H9 (cell line): ENCODE results near the gene ZNF385D. TPM values are rescaled to one million over a fixed set of nuclear protein-coding genes. Genes with fewer than 3 reads are reported as not detected.

ENCODE experiments used
- DNase-seq: peaks from one replicate; pipeline ENCODE4 v3.0.0-alpha.2; 2017
- H2AFZ ChIP-seq: one replicate; pipeline ENCODE4 v1.6.1; 2013; ENCODE audit warnings: mild to moderate bottlenecking, low read length, control low read depth, moderate library complexity
- H2AK5ac ChIP-seq: 2 replicates; pipeline ENCODE4 v1.6.1; 2013; ENCODE audit warnings: low read length, control low read depth, mixed read lengths; ENCODE audit not compliant: insufficient read length
- H2BK120ac ChIP-seq: one replicate; pipeline ENCODE4 v1.6.1; 2013; ENCODE audit warnings: low read depth, mild to moderate bottlenecking, low read length, control low read depth, inconsistent platforms; ENCODE audit not compliant: poor library complexity, severe bottlenecking
- H2BK12ac ChIP-seq: 2 replicates; pipeline ENCODE4 v1.6.1; 2013; ENCODE audit warnings: low read length, control low read depth, mixed read lengths, low read depth; ENCODE audit not compliant: insufficient read length
- H2BK15ac ChIP-seq: 2 replicates; pipeline ENCODE4 v1.6.1; 2013; ENCODE audit warnings: low read depth, low read length, control low read depth
- H2BK20ac ChIP-seq: one replicate; pipeline ENCODE4 v1.6.1; 2013; ENCODE audit warnings: low read depth, mild to moderate bottlenecking, low read length, control low read depth, inconsistent platforms; ENCODE audit not compliant: poor library complexity, severe bottlenecking
- H2BK5ac ChIP-seq: 2 replicates; pipeline ENCODE4 v1.6.1; 2013; ENCODE audit warnings: low read length, control low read depth, mixed read lengths; ENCODE audit not compliant: insufficient read length
- H3K14ac ChIP-seq: 2 replicates; pipeline ENCODE4 v1.6.1; 2013; ENCODE audit warnings: low read length, control low read depth; ENCODE audit not compliant: insufficient read depth
- H3K18ac ChIP-seq: 2 replicates; pipeline ENCODE4 v1.6.1; 2013; ENCODE audit warnings: low read depth, mild to moderate bottlenecking, mixed read lengths, low read length, control low read depth; ENCODE audit not compliant: insufficient read length
- H3K23ac ChIP-seq: 2 replicates; pipeline ENCODE4 v1.6.1; 2013; ENCODE audit warnings: low read length, control low read depth, mixed read lengths, low read depth; ENCODE audit not compliant: insufficient read length
- H3K23me2 ChIP-seq: 2 replicates; pipeline ENCODE4 v1.6.1; 2013; ENCODE audit warnings: low read depth, mild to moderate bottlenecking, mixed read lengths, low read length, control low read depth; ENCODE audit not compliant: insufficient read length, poor library complexity, severe bottlenecking
- H3K27ac ChIP-seq: 2 replicates; pipeline ENCODE4 v1.5.1; 2013; ENCODE audit warnings: low read length, control low read depth, mixed read lengths, low read depth; ENCODE audit not compliant: insufficient read length
- H3K27me3 ChIP-seq: 2 replicates; pipeline ENCODE4 v1.6.1; 2013; ENCODE audit warnings: low read length, control low read depth, inconsistent platforms; ENCODE audit not compliant: insufficient read depth
- H3K4ac ChIP-seq: 2 replicates; pipeline ENCODE4 v1.6.1; 2013; ENCODE audit warnings: low read depth, mild to moderate bottlenecking, control low read depth, inconsistent platforms, low read length, moderate library complexity
- H3K4me1 ChIP-seq: 2 replicates; pipeline ENCODE4 v1.6.1; 2013; ENCODE audit warnings: low read length, control low read depth, inconsistent platforms; ENCODE audit not compliant: insufficient read depth
- H3K4me2 ChIP-seq: 2 replicates; pipeline ENCODE4 v1.6.1; 2013; ENCODE audit warnings: low read length, control low read depth, mixed read lengths; ENCODE audit not compliant: insufficient read length, insufficient read depth
- H3K56ac ChIP-seq: 2 replicates; pipeline ENCODE4 v1.6.1; 2013; ENCODE audit warnings: low read depth, mild to moderate bottlenecking, mixed read lengths, low read length, control low read depth; ENCODE audit not compliant: insufficient read length
- H3K79me1 ChIP-seq: 2 replicates; pipeline ENCODE4 v1.6.1; 2013; ENCODE audit warnings: low read depth, mild to moderate bottlenecking, moderate library complexity, low read length, control low read depth, inconsistent platforms; ENCODE audit not compliant: insufficient read depth, poor library complexity, severe bottlenecking
- H3K79me2 ChIP-seq: 2 replicates; pipeline ENCODE4 v1.6.1; 2013; ENCODE audit warnings: low read length, control low read depth, inconsistent platforms; ENCODE audit not compliant: insufficient read depth
- H3K9ac ChIP-seq: 2 replicates; pipeline ENCODE4 v1.6.1; 2013; ENCODE audit warnings: low read length, control low read depth, mixed read lengths; ENCODE audit not compliant: insufficient read length; ENCODE audit errors: extremely low read depth
- H3K9me3 ChIP-seq: one replicate; pipeline ENCODE4 v1.6.1; 2013; ENCODE audit warnings: low read depth, low read length, inconsistent platforms; ENCODE audit not compliant: control insufficient read depth
- H3T11ph ChIP-seq: one replicate; pipeline ENCODE4 v1.6.1; 2013; ENCODE audit warnings: mild to moderate bottlenecking, low read length, control low read depth, inconsistent platforms
- H4K20me1 ChIP-seq: one replicate; pipeline ENCODE4 v1.6.1; 2013; ENCODE audit not compliant: control insufficient read depth, insufficient read length, insufficient read depth
- H4K5ac ChIP-seq: 2 replicates; pipeline ENCODE4 v1.6.1; 2013; ENCODE audit warnings: low read depth, mild to moderate bottlenecking, mixed read lengths, low read length, control low read depth; ENCODE audit not compliant: insufficient read length
- H4K8ac ChIP-seq: replicated peaks from 2 replicates; pipeline ENCODE4 v1.6.1; 2013; ENCODE audit warnings: low read length, control low read depth, mixed read lengths, low read depth; ENCODE audit not compliant: insufficient read length
- H4K91ac ChIP-seq: 2 replicates; pipeline ENCODE4 v1.6.1; 2013; ENCODE audit warnings: low read depth, mild to moderate bottlenecking, moderate library complexity, mixed read lengths, low read length, control low read depth; ENCODE audit not compliant: insufficient read length
- H3K27ac Mint-ChIP-seq, 3 experiments: 2 replicates in 2 of 3; 3 replicates in 1 of 3; pipeline ENCODE4 v1.8.0; 2020 to 2021; ENCODE audit warnings: mixed read lengths in 3 of 3, mild to moderate bottlenecking in 1 of 3, moderate library complexity in 1 of 3
- H3K27me3 Mint-ChIP-seq: 2 replicates; pipeline ENCODE4 v1.8.0; 2021; ENCODE audit warnings: low read depth, mild to moderate bottlenecking, moderate library complexity, mixed read lengths
- H3K36me3 Mint-ChIP-seq, 3 experiments: 2 replicates in 2 of 3; 3 replicates in 1 of 3; pipeline ENCODE4 v1.8.0; 2020 to 2021; ENCODE audit warnings: low read depth in 3 of 3, mixed read lengths in 3 of 3; ENCODE audit not compliant: insufficient read depth in 1 of 3
- H3K4me1 Mint-ChIP-seq, 2 experiments: 2 replicates each; pipeline ENCODE4 v1.8.0; 2020; ENCODE audit warnings: mixed read lengths in 2 of 2
- H3K4me3 Mint-ChIP-seq, 2 experiments: 2 replicates in 1 of 2; 3 replicates in 1 of 2; pipeline ENCODE4 v1.8.0; 2020 to 2021; ENCODE audit warnings: mild to moderate bottlenecking in 2 of 2, mixed read lengths in 2 of 2, moderate library complexity in 1 of 2
- H3K9me3 Mint-ChIP-seq, 2 experiments: 2 replicates in 1 of 2; 3 replicates in 1 of 2; pipeline ENCODE4 v1.8.0; 2020; ENCODE audit warnings: mild to moderate bottlenecking in 2 of 2, mixed read lengths in 2 of 2, moderate library complexity in 1 of 2
- CTCF ChIP-seq: fragments of 200-600 bp; sonication (generic); conservative IDR thresholded peaks from 3 replicates; pipeline ENCODE4 v1.8.0; 2021; ENCODE audit warnings: antibody characterized with exemption, mild to moderate bottlenecking
- WGBS: extraction: QIAGEN DNeasy Blood & Tissue Kit; methylation state at CpG from one replicate; pipeline ENCODE4 v1.1.7; 2013; ENCODE audit warnings: missing lambda C conversion rate, low lambda C conversion rate, mixed read lengths; ENCODE audit not compliant: insufficient read length; ENCODE audit errors: extremely low coverage; 5-methylcytosine and 5-hydroxymethylcytosine counted together
- total RNA-seq: library from RNA; stranded (reverse); gene quantifications from 2 replicates; pipeline ENCODE4 v1.2.1, GENCODE V29; 2021

ZNF385D gene
- total RNA-seq, 1 experiment from 2014 or later: 1.5 TPM

DNA sequence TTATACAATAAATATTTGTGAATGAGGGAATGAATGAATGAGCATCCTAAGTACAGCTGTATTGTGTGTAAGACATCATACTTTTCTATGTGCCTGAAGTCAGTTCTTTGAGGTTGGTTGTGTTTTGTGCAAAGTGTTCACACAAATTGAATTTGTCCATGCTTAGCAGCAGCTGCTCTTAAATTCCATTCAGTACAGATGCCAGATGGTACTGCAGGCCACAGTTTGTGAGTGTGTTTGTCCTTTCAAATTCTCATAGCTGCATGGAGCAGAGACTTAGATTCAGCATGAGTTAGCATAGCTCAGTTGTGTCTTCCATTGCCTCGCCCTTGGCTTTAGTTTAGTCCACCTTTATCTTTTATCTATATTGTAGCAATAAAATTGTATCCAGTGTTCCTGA is 3.8 kb upstream of the ZNF385D start:
- no peak overlapping the region for H2AK5ac ChIP-seq
- H3K56ac ChIP-seq: no peak overlapping the region
- Mint-ChIP-seq H3K9me3 (no peaks in the 10 kb centered on the region), H3K27me3 (peaks cover 12% of the 10 kb centered on the region), H3K4me1 (peaks cover 9 to 15% of the 10 kb centered on the region in 2 experiments), H3K27ac (no peak overlapping the region), H3K4me3 (no peak overlapping the region), H3K36me3 (no peaks in the 10 kb centered on the region)
- no peak overlapping the region for H4K91ac ChIP-seq
- no peak overlapping the region for H2BK20ac ChIP-seq
- H3K14ac ChIP-seq: no peak overlapping the region
- no peak overlapping the region for H3K27ac ChIP-seq
- no peak overlapping the region for H3K9ac ChIP-seq
- H3K4me2 ChIP-seq: no peak overlapping the region
- H2AFZ ChIP-seq: no peak overlapping the region
- H3K9me3 ChIP-seq: no peaks in the 10 kb centered on the region
- H2BK15ac ChIP-seq: no peak overlapping the region
- no peaks in the 10 kb centered on the region for H3K4me1 ChIP-seq
- H2BK12ac ChIP-seq: no peak overlapping the region
- no peak overlapping the region for H3K4ac ChIP-seq
- no peak for TF ChIP-seq CTCF
- WGBS: no CpG with 5 or more reads among the region's 1 CpG
- no peak overlapping the region for H3K23ac ChIP-seq
- no peak overlapping the region for H2BK5ac ChIP-seq
- H3T11ph ChIP-seq: no peak overlapping the region
- H2BK120ac ChIP-seq: no peak overlapping the region
- H4K8ac ChIP-seq: no peak overlapping the region
- no peak overlapping the region for H3K18ac ChIP-seq
- H3K79me2 ChIP-seq: no peaks in the 10 kb centered on the region
- no peak overlapping the region for H4K5ac ChIP-seq
- no peaks in the 10 kb centered on the region for H3K79me1 ChIP-seq
- H3K23me2 ChIP-seq: peaks cover 2% of the 10 kb centered on the region
- H3K27me3 ChIP-seq: no peaks in the 10 kb centered on the region
- H4K20me1 ChIP-seq: no peaks in the 10 kb centered on the region
- DNase-seq: no peak
